HG03066 (cell line): ENCODE measurements around the gene ADSS2.
A peak's percentile ranks its signal among the peaks of the same experiment; 100 is the strongest.

Experiments
- ATAC-seq: cut with Tn5 transposase; IDR thresholded peaks from one replicate; pipeline ENCODE4 v1.9.1; 2021; ENCODE audit warnings: low read depth; ENCODE audit not compliant: unreplicated experiment

Gene ADSS2

DNA sequence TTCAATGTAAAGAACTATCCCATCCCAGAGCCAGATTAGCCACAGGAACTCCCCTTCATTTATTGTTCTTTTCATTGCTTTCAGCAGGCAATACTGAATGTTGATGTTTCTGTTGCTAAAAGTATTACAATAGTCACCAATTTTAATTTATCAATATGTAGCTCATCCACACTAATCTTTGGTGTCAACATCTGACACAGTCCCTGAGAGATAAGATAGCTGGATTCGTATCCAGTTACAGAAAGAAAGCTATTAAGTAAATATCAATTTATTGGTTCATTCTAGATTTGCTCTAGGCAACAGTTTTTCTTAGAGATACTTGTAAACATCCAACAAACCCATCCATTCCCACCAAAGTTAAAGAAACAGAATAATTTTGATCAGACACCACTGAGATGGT lies 4.7 kb downstream of the ADSS2 start:
- no peak for ATAC-seq

DNA sequence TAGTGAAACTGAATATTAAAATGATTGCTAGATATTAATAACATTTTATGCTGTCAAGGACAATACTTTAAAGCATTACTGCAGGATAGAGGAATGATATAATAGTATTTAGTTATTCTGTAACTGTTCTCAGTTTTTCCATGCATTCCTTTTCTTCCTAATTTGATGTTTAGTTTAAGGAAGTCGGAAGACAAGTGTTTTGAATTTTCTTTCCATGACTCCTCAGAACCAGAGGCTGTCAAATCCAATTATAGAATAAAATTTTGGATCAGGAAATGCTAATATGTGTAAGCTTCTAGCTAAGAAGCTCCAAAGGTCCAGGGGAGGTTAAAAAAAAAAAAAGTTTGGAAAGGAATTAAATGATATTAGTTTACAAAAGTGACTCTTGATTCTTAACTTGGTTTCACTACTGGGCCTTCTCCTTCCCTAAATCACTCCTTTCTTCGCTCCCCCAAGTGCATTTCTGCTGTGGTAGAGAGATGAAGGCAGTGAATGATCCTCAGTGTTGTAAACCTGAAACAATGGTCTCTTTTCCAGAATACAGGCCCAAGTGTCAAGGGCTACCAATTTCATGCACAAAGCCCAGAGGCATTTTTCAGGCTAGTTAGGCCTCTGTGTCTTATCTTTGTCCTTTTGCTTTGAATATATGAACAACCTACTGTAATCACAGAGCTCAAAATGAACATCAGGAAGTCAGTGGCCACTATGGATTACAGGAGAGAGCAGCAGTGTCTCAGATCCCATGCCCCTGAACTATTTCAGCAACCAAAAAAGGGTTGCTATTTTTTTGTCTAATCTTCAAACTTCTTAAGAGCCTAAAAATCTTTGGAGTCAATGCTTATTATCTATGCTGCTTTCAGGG lies 6.2 kb downstream of the ADSS2 start:
- no peak for ATAC-seq

DNA sequence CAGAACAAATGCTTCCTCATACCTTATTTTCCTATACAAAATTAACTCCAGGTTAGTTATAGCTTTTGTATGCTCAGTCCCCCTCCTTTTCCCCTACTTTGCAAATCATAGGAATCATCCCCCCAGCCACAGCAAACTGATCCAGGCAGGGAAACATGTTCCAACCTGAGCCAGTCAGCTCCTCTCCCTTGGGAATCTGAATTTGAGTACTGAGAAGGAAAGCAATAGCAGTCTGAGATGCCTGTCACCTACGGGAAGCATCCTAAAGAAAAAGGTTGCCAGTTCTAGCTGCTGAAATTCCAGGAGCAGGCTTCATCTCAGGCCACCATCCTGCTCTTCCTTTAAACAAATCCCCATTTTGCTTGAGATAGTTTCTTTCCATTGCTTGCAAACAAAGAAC lies 6.9 kb downstream of the ADSS2 start:
- ATAC-seq, result no peak

DNA sequence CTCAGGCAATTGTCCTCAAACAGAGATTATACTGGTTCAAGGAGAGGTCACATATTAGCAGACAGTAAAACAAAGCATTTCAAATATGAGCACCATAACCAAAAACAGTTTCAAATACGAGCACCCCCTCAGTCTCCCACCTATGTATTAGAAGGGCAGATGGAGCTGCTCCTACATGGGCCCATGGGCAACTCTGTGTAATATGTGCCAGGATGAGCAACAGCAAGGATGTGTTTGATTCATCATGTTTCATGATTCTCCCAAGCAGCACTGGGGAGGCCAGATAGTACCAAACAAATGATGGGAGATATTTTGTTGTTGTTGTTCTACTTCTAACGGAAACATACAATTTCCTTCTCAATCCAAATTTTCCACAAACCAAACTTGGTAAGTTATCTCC lies 8.9 kb downstream of the ADSS2 start:
- no peak for ATAC-seq

DNA sequence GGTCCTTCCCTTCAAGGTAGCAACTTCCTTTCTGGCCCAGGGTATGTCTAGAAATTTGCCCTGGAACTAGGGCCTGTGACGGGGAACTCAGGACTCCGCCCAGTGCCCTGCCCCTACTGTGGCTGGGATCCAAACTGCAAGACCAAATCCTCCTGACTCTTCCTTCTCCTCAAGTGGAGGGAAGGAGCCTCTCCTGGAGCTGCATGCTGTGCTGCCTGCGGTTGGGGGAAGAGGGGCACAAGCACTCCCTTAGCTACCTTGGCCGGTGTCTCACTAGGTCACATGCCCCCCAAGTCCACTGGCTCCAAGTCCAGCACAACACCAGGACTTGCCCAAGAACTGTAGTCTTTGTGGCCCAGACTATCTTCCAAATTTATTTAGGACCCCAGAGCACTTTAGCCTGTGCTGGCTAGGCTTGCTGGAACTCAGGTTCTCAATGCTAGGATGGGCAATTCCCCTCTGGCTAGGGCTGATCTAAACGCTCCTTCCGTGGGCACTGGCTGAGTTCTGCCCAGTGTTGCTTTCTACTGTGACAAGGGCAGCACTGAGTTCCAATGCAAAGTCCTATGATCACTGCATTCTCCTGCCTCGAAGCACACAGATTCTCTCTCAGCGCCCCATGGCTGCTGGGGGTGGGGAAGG lies 12.2 kb downstream of the ADSS2 start:
- no peak for ATAC-seq

DNA sequence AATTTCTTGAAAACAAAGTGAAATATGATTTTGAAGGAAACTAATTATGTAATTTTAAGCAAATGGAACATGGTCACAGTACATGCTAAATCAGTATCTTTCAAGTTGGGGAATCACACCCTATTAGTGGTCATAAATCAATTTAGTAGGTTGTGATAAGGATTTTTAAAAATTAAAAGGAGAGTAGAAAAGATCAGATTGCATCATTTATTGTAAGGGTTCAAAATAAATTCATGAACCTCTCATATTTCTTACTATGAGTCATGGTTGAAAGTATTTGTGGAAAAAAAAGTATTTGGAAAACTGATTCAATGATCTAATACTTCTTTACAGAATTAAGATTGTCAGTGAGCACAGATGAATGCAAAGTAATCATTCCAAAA lies 14.6 kb downstream of the ADSS2 start:
- no peak for ATAC-seq

DNA sequence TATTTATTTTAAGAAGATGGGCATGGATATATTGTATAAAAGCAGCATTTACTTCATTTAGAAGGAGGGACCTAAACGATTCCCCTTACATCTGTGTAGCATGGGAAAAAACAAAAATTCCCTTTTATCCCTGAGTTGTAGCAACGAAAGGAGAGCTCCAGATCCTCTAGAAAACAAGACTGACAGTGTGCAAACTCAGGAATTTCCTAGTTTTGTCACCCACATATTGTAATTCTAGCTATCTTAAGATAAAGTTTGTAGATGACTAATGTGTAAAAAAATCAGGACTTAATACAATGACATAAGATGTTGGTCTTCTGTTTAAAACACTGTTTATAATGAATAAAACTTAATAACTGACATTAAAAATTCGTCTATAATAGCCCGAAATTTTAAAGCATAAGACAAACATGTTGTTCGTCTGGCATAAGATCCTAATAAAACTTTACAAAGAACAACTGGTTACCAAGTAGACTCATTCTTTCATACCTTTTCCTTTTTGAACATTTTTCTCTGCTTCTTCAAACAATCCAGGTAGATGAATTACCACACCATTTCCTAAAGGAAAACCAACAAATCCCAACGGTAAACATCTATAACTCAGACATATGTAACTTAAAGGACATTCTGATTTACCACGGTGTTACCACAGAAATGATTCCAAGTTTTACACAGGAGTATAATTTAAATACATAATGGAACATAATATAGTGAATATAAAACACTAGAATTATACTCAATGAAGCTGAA lies 15.2 kb downstream of the ADSS2 start:
- ATAC-seq, result no peak

DNA sequence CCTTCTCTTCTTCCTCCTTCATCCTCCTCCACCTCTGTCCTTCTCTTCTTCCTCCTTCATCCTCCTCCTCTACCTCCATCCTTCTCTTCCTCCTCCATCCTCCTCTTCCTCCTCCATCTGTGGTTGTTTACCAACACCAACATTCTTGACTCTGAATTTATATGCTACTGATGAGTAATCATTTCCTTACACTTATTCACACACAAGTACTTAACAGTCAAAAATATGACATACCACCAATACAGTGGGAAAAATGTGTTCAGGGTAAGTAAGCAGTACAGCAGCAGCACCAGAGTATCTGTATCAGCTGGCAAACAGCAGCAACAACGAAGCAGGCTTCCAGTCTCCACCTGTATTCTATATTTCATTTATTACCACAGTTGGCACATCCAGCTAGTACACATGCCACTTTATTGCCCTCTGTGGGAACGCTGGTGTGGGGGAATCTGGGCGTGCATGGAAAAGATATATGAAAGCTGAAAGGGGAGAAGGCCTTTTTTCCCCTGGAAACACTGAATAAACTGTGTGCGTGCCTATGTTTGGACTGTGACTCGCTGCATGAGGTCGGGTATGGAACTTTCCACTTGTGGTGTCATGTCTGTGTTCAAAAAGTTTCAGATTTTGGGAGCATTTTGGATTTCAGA lies 16.0 kb downstream of the ADSS2 start:
- no peak for ATAC-seq

DNA sequence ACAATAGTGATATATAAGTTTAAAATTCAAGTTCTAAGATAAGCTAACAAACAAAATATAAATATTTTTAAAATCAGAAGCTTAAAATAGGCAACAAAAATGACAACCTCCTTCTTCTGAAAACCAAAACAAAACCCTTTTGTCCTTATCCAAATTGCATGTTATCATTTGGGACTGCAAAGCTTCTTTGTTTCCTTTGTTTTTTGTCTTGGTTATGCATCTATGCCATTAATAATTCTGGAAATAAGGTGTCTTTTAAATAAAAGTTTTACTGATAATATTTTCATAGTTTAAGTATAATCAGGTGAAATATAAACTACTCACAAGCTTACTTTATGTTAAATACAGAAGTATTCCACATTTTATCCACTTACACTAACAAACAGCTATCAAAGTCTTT lies 20.5 kb downstream of the ADSS2 start:
- no peak for ATAC-seq

DNA sequence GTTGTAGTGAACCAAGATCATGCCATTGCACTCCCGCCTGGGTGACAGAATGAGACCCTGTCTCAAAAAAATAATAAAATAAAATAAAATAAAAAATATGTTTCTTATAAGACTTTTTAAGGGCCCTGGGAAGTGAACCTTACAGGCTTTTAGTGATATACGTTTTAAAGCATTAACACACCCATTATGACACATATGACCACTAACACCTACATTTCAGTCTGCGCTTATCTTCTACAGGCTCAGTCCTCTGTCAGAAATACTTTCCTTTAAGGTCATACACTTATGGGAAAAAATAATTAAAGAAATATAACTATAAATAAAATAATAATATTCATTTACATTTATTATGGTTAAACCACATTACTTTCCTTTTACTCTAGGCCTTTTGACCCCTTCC lies 21.9 kb downstream of the ADSS2 start:
- no peak for ATAC-seq

DNA sequence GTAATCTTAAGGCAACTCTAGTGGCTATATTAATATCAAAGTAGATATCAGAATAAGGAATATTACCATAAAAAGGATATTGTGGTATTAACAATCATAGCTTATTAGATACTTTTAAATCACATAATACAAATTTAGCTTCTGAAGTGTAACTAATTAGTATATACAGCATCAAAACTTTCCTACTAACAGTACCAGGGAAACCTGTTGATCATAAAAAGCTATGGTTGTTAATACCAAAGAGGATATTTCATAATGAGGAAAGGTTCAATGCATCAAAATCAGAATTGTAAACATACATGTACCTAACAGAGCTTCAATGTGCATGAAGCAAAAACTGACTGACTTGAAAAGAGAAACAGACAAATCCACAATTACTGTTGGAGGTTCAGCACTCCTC lies 24.1 kb downstream of the ADSS2 start:
- no peak for ATAC-seq

DNA sequence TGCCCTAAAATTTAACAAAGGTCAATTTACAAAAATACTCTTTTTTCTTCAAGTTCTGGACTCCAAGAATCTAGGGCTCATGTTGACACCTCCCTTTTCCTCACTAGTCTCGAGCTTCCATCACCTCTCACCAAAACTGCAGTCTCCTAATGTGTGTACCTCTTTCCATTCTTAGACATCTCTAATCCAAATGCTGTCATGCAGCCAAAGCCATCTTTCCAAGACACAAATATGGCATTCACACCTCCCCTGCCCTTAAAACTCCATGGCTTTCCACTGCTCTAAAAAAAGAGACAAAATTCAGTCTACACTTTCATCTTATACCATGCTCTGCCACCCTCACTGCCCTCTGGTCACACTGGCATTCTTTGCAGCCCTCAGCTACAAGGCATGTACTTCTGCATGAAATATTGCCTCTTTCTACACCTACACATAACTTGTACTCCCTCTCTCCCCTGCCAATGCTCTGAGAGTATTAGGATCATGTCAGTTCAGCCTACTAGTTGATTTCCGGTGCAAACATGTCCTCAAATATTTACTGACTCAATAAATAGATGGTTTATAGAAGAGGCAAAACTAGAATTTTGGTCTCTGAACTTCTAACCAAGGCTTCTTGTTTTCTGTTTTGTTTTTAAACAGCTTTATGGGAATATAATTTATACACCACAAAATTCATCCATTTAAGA lies 26.9 kb downstream of the ADSS2 start:
- no peak for ATAC-seq

DNA sequence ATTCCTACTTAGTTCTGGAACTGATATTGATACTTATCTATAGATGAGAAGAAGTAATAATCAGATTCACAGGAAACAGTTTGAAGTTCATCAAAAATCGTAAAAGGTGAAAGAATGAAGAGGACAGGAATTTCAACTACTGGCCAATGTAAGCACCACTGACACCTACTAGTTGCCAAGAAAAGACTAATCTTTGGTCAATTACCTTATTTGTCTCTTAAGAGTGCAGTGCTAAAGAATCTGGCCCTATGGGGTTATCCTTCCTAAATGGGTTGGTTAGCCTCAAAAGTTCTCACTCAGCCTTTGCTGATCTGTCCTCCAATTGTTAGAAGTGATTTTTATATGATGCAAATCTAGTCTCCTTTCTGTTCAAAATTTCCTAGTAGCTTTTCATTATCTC lies 29.5 kb downstream of the ADSS2 start:
- ATAC-seq, result no peak

DNA sequence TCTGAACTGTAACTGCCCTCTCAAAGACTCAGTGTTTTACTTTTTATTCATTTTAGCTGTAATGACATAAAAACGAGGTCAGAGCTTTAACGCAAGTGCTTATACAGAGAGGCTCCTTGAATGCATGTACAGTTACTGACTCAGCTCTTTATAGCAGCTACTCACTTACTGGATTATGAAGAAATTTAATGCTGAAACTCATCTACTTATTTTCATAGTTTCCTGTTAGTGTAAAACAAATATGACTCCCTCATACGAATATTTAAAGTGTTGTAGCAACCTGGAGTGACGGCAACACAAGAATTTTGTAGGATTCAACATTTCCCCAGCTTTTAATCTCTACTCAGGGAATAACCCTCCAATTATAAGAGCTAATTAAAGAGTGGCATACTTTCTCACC lies 32.7 kb downstream of the ADSS2 start:
- no peak for ATAC-seq

DNA sequence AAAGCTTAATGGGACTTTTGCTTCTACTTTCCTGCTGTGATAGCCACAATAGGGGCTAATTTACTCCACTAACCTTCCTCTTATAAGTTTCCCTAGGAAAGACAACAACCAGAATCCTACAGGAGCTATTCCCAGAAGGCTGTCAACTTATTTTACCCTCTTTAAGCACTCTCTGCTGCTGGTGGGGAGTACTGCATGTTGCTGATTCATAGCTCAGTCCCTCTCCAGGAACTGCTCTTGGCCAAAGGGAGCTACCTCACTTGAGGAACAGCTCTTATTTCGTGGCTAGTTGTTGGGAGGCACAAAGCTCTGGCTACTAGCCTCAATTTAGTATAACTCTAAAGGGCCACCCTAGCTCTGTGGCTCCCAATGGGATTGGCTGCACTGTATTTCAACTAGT lies 37.2 kb downstream of the ADSS2 start:
- no peak for ATAC-seq

DNA sequence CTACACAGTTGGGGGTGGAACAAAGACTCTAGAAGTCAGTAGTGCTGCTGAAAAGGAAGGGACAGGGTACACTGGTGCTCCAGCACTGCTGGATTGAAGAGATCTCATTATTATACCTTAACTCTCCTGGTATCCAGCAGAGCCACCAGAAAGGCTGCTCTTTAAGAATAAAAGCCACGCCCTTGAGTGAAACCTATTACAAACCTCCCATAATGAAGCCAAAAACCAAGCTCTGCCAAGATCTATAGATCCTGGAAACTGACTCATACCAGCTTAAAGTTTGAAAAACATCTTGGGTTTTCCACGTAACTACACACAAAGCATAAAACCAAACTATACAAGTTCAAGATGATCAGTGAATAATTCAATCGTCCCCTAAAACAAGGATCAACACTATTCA lies 38.0 kb downstream of the ADSS2 start:
- ATAC-seq, result no peak

DNA sequence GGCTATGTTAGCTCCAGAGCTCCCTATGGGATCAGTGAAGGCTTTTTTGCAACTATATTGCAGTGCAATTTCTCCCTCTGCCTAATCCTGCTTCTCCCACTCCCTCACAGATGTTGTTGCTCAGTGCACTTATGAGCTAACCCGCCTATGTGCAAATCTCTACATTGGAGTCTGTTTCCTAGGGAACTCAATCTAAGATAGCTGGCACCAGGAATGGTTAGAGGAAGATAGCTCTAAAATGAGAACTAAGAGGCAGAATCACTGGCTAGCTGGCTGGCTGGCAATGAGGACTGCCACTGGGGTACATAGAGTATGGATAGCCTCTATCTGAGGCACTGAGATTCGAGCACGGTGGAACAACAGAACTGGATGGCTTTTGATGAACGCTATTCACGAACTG lies 39.5 kb downstream of the ADSS2 start:
- no peak for ATAC-seq

DNA sequence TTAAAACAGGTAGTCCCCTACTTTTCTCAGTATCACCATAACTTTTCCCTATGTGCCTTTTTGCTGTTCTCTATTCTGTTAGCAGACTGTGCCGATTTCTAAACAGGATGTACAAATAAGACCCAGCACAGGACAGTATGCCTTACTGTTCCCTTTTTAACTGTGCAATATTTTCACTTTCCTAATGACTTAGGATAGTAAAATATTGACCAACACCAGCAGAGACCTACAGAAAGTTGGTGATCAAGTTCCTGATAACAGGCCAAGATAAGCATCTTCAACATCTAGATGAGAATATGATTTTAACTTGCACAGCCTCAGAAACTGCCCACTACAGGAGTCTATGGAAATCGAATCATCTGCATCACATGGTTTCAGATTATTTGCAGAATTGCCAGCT lies 42.0 kb downstream of the ADSS2 start:
- ATAC-seq, result peak; percentile 73

DNA sequence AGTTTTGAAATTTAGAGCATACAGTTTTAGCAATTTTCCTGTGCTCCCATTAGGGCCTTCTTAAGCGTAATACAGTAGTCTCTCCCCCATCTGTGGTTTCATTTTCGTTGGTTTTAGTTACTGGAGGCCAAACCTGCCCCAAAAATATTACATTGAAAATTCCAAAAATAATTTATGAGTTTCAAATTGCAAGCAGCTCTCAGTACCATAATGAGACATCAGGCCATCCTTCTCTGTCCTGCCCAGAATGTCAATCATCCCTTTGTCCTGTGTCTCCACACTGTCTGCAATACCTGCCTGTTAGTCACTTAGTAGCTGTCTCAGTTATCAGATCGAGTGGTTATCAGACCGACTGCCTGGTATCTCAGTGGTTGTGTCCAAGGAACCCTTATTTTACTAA lies 45.4 kb downstream of the ADSS2 start:
- ATAC-seq, result peak; percentile 79

DNA sequence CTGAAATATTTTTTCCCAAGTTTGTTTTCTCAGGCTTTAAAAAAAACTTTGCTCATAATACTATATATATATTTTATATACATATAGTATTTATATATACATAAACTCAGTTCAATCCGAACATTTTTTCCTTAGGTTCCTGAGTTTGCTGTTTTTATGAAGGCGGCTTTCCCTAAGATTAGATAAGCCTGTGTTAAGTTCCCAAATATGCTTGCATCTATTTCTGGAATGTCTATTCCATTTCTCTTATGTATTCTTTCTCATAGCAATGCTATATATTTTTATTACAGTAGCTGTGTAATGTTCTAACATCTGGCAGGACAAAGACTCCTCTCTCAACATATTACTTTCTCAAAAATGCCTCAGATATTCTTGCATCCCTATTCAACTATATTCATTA lies 45.9 kb downstream of the ADSS2 start:
- ATAC-seq, result peak; percentile 4

DNA sequence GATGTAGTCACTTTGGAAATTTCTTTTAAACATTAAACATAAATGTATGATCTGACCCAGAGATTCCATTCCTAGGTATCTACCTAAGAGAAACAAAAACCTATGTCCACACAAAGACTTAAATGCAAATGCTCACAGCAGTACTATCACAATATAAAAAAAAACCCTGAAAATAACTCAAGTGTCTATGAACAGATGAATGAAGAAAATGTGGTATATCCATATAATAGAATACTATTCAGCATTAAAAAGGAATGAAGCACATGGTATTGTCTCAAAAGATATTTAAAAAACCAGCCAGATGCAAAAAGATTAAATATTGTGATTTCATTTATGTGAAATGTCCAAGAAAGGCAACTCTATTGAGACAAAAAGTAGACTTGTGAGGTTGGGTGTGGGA lies 48.3 kb downstream of the ADSS2 start:
- ATAC-seq, result no peak
